Choroid plexus epithelial cell (primary cell): Measurements from ENCODE around the gene FOXO1.
A peak's percentile ranks its signal among the peaks of the same experiment; 100 is the strongest.
"Not testable (repeated sequence)": the region's sequence is repeated elsewhere in the genome, so short reads cannot be mapped to it uniquely, and the experiment has no call there.

Experiments used
- DNase-seq: peaks from one replicate; pipeline ENCODE4 v3.0.0-alpha.2; 2010; ENCODE audit warnings: low read depth
- H3K4me3 ChIP-seq: 2 replicates; pipeline ENCODE4 v1.5.1; 2011; ENCODE audit warnings: low read depth, mild to moderate bottlenecking, control low read depth, low read length, moderate library complexity
- TF ChIP-seq, protein P1 (sequence below): conservative IDR thresholded peaks from 2 replicates; pipeline ENCODE4 v1.5.1; 2011; ENCODE audit warnings: low read depth, mild to moderate bottlenecking, control low read depth, inconsistent platforms, low read length, moderate library complexity

The FOXO1 gene

DNA sequence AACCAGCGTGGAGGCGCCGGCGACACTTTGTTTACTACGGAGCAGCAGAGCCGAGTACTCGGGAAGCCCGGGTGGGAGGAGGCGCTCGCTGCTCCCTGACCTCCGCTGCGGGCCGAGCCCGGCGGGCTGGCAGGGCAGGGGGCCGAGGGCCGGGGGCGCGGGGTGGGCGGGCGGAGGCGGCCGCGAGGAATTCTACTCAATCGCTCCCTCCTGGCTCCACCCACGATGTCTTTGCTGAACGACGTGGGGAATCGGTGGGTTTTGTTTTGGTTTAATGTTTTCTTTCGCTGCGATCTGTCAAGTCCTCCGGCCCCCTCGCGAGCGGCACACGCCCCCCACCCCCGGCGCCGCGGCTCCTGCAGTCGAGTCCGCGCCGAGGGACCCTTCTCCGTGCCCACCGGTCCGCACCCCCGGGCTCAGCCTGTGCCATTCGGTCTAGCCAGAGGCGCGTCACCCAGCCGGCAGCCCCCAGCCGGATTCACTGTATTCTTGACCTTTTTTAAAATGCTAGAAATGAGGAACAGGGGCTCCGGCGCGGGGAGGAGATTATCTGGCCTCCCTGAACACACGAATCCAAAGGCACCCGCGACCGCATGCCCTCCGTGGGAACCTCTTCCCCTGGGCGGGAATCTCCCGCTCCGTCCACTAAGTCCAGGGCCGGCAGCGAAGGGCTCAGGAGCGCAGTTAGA lies 636 bp upstream of the FOXO1 start:
- no peak for DNase-seq
- peak overlapping the region; percentile 95 for H3K4me3 ChIP-seq

DNA sequence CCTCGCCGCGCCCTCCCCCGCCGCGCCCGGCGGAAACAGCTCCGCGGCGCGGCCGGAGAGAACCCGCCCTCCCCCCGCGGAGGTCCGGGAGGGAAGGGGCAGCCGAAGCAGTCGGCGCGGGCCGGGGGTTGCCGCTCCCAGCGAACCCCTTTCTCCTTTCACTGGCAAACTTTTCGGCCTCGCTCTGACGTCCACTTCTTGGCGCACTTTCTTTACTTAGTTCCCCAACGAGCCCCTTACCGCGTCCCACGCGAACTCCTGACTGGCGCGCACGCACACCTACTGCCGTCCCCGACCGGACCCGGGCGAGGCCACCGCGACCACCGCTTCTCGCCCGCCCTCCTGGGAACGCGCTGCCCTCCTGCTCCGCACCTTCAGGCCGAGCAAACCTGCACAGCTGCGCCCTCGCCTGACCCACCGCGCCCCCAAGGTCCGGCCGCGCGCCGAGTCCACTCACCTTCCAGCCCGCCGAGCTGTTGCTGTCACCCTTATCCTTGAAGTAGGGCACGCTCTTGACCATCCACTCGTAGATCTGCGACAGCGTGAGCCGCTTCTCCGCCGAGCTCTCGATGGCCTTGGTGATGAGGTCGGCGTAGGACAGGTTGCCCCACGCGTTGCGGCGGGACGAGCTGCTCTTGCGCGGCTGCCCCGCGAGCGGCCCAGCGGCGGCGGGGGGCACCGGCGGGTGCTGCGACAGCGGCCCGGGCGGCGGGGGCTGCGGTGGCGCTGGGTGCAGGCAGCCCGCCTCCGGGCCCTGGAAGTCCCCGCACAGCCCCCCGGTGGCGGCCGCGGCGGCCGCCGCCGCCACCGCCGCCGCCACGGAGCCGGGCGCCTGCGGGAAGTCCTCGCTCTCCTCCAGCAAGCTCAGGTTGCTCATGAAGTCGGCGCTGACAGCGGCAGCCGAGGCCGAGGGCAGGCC lies 1.1 kb downstream of the FOXO1 start:
- TF ChIP-seq, protein P1, sequence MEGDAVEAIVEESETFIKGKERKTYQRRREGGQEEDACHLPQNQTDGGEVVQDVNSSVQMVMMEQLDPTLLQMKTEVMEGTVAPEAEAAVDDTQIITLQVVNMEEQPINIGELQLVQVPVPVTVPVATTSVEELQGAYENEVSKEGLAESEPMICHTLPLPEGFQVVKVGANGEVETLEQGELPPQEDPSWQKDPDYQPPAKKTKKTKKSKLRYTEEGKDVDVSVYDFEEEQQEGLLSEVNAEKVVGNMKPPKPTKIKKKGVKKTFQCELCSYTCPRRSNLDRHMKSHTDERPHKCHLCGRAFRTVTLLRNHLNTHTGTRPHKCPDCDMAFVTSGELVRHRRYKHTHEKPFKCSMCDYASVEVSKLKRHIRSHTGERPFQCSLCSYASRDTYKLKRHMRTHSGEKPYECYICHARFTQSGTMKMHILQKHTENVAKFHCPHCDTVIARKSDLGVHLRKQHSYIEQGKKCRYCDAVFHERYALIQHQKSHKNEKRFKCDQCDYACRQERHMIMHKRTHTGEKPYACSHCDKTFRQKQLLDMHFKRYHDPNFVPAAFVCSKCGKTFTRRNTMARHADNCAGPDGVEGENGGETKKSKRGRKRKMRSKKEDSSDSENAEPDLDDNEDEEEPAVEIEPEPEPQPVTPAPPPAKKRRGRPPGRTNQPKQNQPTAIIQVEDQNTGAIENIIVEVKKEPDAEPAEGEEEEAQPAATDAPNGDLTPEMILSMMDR, result no peak
- peak overlapping the region; percentile 95 for H3K4me3 ChIP-seq
- DNase-seq, result peak; percentile 39

More for the DNA sequence above, 636 bp upstream of the FOXO1 start:
- TF ChIP-seq, protein P1, result no peak

DNA sequence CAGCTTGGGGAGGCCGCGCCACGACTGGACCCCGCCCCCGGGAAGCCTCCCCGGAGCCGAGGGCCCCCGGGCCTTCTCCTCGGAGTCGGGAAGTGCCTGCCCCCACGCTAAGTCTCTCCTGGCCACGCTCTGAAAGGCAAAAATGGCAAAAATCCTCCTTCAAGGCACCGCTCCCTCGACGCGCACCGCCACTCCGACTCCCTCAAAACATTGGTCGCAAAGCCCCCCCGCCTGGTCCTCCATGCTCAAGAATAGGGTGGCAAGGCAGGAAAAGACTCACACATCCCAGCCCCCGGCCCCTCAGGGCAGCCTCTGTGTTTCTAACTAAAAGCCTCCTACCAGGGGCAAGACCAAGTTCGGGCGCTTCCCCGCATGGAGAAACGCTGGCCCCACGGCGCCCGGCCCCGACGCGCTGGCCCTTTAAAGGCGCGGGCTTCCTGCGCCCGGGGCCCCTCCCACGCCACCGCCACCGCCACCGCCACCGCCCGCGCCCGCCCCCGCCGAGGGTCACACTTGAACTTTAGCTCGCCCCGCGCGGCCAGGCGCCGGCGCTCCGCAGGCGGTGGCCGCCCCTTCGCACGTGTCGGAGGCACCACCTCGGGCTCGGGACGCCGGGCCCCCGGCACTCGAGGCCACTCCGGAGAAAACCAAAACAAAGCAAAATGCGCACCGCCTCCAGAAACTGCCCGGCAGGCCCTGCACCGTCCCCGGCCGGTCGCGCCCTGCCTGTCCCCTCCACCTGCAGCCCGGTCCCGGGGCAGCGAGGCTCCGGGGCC lies 1.9 kb downstream of the FOXO1 start:
- TF ChIP-seq, protein P1, result no peak
- H3K4me3 ChIP-seq, result peak overlapping the region; percentile 95
- DNase-seq, result peak; percentile 61

DNA sequence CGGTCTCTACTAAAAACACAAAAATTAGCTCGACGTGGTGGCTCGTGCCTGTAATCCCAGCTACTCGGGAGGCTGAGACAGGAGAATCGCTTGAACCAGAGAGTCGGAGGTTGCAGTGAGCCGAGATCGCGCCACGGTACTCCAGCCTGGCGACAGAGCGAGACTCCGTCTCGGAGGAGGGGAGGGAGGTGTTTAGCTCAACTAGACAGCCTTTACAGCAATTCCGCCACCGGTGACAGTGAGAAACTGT lies 2.4 kb downstream of the FOXO1 start:
- H3K4me3 ChIP-seq, result peak overlapping the region; percentile 95

DNA sequence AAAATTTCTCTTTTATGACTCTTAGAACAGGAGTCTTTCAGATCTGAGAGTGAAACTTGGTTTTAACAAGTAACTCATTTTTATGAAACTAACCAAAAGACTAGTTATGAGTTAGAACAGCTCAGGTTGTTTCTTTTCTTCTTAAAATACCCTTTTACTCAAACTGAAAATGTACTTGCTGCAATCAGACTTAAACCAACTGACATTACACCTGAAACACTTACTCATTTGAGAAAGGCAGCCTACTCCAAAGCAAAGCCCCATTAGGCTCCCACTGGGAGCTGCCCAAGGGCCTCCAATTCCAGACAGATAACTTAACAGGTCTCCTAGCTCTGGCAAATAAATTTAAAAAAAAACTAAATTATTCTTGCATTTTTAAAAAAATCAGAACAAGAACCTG lies 3.6 kb downstream of the FOXO1 start:
- DNase-seq, result peak; percentile 39
- TF ChIP-seq, protein P1, result no peak
- H3K4me3 ChIP-seq, result peak overlapping the region; percentile 95

More for the DNA sequence above, 2.4 kb downstream of the FOXO1 start:
- not testable (repeated sequence) for DNase-seq

DNA sequence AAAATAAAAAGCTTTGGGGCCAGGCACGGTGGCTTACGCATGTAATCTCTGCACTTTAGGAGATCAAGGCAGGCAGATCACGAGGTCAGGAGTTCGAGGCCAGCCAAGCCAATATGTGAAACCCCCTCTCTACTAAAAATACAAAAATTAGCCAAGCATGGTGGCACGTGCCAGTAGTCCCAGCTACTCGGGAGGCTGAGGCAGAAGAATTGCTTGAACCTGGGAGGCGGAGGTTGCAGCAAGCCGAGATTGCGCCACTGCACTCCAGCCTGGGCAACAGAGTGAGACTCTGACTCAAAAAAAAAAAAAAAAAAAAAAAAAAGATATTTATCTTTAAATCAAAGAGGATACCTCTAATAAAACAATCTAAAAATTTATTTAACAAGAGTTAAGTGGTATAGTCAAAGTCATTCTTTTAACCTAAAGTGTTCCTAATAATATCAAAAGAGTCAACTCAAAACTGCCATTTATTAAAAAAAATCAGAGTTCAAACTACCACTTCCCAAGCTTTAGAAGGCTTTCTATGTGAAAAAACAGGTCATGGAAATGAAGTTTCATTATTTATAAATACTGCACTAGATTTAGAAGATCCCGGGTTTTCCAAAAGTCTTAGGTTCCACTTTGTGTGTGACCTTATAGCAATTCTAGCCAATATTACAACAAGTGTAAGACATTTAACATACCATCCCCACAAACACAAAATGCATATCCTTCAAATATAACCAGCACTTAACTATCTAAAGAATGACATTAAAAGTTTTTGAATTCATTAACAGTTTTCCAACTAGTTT lies 4.4 kb downstream of the FOXO1 start:
- H3K4me3 ChIP-seq, result peak overlapping the region; percentile 95
- TF ChIP-seq, protein P1, result no peak
- DNase-seq, result no peak
